LNCAP (cell line): ENCODE results near the gene DLG1.

Experiments
- TF ChIP-seq, protein P1 (sequence below): fragments of 450-650 bp; IDR thresholded peaks from 2 replicates; pipeline ENCODE4 v1.5.1; 2017; ENCODE audit warnings: mild to moderate bottlenecking

Gene DLG1

DNA sequence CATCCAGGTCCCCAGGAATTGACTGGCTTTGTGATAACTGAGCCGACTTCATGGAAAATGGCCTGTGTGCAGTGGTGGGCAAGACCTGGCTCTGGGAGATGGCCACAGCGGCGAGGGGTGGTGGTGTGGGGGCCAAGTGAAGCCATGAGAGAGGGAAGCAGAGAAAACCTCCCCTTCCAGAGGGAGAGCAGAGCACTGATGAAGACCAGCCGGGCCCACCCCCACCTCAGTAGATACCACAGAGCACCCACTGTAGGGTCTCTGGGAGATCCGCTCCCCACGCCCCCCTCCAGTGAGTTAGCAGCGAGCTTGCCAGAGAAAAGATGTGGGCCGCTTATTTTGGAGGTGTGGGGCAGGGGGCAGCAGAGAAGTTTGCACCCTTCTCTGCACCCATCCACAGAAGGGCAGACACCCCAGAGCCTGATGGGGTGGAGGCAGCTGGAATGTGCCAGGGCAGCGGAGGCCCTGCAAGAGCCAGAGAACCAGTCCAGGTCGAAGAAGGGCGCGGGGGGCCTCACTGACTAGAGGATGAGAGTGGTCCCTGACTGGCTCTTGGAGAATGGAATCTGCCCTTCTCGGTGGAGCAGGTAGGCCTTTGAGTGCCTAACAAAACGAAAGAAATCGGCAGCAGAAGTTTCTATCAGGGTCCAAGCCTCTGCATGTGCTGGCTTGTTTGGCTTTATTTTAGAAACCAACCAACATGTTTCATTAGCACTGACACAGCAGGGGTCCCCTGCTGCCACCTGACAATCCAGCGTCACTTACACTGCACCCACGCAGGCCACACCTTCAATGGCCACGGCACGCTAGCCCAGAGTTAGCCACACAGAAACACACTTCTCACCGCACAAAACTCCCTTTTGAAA is 297.1 kb downstream of the DLG1 start:
- TF ChIP-seq, protein P1, sequence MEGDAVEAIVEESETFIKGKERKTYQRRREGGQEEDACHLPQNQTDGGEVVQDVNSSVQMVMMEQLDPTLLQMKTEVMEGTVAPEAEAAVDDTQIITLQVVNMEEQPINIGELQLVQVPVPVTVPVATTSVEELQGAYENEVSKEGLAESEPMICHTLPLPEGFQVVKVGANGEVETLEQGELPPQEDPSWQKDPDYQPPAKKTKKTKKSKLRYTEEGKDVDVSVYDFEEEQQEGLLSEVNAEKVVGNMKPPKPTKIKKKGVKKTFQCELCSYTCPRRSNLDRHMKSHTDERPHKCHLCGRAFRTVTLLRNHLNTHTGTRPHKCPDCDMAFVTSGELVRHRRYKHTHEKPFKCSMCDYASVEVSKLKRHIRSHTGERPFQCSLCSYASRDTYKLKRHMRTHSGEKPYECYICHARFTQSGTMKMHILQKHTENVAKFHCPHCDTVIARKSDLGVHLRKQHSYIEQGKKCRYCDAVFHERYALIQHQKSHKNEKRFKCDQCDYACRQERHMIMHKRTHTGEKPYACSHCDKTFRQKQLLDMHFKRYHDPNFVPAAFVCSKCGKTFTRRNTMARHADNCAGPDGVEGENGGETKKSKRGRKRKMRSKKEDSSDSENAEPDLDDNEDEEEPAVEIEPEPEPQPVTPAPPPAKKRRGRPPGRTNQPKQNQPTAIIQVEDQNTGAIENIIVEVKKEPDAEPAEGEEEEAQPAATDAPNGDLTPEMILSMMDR = no peak

GRCh38 chr3:197000211-197000610 is 298.2 kb downstream of the DLG1 start:
- TF ChIP-seq, protein P1 = no peak

DNA sequence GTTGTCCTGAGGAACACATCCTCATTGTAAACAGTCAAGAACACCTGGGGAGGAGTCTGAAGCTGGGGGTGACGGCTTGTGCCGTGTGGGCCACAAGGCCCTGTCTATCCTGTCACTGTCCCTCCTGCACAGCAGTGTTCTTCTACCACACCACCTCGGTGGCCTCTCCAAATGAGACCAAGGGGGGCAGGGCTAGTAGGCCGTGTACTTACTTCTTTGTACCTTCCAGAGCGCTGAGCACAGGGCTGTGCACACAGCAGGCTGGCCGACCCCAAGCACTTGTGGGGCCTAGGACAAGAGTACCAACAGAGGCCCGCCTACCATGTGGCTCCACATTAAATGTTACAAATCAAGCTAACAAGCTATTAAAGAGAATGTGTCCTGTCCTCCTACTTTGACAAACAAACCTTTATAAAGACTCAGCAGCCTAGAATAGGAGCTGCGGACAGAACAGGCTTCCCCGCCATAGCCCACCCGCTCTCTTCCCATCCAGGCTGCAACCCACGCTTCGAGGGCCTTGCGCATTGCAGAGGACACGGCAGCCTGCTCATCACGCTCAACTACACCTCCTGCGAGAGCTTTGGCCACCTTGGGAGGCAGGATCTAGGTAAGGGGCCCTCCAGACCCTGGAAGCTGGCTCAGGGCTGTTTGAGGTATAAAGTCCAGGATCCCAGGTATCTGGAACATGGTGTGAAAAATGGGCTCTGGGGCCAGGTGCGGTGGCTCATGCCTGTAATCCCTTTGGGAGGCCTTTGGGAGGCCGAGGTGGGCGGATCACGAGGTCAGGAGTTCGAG is 299.2 kb downstream of the DLG1 start:
- TF ChIP-seq, protein P1 = no peak

DNA sequence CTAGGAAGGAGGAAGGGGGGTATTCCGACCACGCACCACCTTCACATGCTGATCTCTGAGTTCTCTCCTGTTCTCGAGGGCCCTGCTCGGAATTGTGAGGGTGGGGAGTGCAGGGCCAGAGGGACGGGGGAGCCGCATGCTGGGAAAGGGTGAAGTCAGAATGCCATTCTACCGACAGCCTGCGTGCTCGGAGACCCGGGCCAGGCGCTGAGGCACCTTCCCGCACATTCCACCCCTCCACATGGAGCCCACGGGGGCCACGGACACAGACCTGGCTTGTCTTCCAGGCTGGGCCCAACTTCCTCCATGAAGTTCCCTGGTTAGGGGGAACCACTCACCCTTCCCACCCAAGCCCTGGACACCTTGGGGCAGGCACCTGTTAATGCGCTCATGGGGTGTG is 301.1 kb downstream of the DLG1 start:
- TF ChIP-seq, protein P1 = no peak

GRCh38 chr3:196996454-196997265 is 301.8 kb downstream of the DLG1 start:
- TF ChIP-seq, protein P1 = no peak

DNA sequence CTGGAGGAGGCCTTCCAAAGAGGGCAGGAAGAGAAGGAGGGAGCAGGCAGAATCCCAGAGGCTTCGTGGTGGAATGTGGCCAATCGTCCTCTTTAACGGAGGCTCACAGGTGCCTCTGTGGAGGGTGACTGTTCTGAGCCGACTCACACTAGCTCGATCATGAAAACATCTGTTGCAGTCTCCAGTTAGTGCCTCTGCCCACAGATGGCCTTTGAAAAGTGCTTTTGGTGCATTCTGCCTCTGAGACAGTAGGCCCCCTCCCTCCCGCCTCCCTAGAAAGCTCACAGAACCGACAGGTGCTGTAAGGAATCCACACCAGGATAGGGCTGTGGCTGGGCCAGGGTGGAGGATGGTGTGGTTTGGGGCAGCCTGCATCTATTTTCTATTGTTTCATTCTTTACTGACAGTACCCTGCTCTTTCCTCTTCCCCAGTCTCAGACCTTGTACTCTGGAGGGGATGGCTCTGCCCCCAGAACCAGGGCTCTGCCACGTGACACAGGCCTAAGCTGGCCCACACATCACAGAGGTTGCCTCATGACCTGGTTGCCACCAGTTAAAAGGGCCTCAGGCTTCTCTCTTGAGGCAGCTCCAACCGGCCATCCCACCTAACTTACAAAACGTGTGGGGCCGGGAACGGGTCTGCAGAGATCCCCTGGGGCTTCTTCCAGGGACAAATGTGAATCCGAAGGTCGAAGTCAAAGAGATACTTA is 302.6 kb downstream of the DLG1 start:
- TF ChIP-seq, protein P1 = no peak

- TF ChIP-seq, protein P1 = no peak
Observed at GRCh38 chr3:196995027-196995426, 303.4 kb downstream of the DLG1 start.
